Activated T-cell treated with anti-CD3 and anti-CD28 coated beads, Interleukin-2, amount 50 U/mL, for 1 hour (primary cell): ENCODE results near the gene DCAF17.
"Not testable (repeated sequence)": the region's sequence is repeated elsewhere in the genome, so short reads cannot be mapped to it uniquely, and the experiment has no call there.

ENCODE experiments used
- DNase-seq: peaks from one replicate; pipeline ENCODE4 v3.0.0-alpha.2; 2020

The DCAF17 gene

DNA sequence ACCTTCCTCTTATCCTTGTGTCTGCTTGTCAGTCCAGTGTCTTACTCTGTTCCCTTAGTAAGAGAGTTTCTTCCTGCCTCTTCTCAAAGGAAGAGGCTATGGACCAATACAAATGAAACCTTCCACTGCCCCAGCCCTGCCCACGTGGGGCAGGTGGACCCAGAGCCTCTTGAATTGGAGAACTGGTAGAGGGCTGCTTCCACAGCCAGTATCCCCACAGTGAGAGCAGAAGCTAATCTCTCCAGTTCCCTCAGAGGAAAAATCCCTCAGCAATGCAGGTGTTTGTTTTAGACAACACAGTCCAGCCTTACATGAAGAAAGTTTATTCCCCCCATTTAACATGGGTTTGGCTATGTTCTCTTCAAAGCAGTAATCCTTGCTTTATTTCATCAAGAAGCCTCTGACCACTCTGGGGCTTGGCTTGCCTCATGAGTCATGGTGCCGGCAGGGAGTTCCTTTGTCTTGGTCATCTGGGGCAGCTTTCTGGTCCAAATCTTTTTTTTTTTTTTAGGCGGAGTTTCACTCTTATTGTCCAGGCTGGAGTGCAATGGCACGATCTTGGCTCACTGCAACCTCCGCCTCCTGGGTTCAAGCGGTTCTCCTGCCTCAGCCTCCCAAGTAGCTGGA is 81.8 kb downstream of the DCAF17 start:
- no peak for DNase-seq

GRCh38 chr2:171516793-171517192 is 82.8 kb downstream of the DCAF17 start:
- no peak for DNase-seq

GRCh38 chr2:171520471-171520870 is 86.4 kb downstream of the DCAF17 start:
- no peak for DNase-seq

- DNase-seq, result no peak
Observed at GRCh38 chr2:171521361-171522051, 87.5 kb downstream of the DCAF17 start.

- DNase-seq, result no peak
Observed at GRCh38 chr2:171522052-171522787, 88.2 kb downstream of the DCAF17 start, which contains the start of gene CYBRD1. Gene CYBRD1, plus strand, starts transcription at chr2:171522474. Its CDS starts 72 bp downstream, at chr2:171522546.

DNA sequence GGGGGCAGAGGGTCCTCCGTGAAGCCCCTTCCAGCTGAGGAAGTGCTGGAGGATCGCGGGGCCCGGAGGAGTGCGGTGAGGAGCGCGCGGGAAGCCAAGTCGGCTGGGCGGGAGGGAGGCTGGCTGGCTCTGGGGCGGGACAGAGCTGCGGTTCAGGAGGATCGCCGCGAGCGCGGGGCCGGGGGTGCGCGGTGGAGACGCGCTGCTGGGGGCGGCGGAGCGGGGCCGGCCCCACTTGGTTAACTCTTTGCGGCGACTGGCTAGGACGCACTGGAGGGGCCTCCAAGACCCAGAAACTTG is 88.7 kb downstream of the DCAF17 start:
- DNase-seq, result no peak

DNA sequence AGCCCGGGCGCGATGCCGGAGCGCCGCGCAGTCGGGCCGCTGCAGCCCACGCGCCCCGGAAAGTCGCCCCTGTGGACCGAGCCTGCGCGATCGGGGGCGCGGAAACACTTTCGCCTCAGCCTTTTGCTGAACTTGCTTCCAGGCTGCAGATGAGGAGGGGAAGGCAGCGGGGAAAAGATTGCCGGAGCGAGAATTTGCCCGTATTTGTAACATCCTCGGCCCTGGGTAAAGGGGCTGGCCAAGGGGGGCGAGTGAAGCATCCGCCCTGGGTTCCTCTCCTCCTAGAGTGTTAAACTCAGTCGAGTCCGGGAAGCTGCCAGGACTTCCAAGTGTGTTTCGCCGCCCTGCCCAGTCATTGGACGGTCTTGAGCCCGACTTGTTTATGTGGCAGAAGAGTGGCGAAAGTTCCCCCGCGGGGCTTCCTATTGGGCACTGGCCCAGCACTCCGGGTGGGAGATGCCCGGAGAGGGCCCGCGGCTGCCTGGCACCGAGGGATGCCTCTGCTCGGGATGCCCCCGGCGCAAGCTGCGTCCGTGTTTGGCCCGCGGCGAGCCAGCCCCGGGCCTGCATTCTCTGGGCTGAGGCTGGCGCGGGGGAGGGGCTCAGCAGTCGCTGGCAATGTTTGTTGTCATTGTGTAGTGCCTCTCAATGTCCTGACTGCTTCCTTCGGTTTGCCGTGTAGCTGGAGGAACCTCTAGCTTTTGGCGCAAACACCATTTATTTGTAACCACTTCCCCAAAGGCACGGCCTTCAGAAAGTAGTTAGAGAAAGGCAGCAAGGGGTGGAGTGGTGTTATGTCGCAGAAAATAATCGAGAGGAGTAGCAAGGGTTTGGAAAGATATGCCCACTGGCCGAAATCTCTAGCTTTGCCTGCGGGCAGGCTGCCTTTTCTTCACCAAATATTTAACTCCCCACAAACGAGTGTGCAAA is 89.3 kb downstream of the DCAF17 start:
- no peak for DNase-seq

- DNase-seq, result no peak
Observed at GRCh38 chr2:171524018-171524401, 90.0 kb downstream of the DCAF17 start.

DNA sequence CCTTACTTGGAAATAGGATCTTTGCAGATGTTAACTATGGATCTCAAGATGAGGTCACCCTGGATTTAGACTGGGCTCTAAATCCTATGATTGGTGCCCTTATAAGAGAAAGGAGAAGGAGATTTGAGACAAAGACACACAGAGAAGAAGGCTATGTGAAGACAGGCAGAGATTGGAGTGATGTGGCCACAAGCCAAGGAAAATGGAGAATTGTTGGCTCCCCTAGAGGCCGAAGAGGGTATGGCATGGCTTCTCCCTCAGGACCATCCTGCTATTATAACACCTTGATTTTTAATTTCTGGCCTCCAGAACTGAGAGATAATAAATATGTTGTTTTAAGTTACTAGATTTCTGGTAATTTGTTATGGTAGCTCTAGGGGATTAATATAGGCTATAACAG is 95.9 kb downstream of the DCAF17 start:
- DNase-seq, result no peak

DNA sequence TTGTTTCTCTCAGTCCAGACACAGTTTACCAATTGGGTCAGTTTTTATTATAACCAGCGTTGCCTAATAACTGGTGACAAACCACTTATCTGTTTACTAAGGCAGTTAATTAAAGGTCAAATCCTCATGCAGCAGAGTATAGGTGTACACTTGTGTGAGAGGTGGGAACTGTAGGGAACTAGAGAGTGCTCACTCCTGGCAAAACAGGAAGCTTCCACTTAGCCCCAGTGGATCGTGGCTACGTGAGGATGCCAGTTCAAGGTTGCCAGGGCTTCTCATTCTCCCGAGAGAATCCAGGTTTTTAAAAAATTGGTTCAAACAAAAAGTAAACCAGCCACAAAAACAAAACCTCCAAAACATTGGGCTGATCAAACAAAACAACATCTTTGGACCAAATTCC is 96.4 kb downstream of the DCAF17 start:
- no peak for DNase-seq

DNA sequence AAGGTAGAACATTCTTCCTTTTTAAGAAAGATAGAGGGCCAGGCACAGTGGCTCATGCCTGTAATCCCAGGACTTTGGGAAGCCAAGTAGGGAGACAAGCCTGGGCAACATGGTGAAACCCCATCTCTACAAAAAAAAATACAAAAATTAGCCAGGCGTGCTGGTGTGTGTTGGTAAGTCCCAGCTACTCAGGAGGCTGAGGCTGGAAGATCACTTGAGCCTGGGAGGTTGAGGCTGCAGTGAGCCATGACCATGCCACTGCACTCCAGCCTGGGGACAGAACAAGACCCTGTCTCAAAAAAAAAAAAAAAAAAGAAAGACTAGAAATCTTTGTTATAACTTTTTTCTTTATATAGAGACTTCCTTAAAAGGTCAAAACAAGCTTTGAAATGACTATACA is 96.8 kb downstream of the DCAF17 start:
- not testable (repeated sequence) for DNase-seq

DNA sequence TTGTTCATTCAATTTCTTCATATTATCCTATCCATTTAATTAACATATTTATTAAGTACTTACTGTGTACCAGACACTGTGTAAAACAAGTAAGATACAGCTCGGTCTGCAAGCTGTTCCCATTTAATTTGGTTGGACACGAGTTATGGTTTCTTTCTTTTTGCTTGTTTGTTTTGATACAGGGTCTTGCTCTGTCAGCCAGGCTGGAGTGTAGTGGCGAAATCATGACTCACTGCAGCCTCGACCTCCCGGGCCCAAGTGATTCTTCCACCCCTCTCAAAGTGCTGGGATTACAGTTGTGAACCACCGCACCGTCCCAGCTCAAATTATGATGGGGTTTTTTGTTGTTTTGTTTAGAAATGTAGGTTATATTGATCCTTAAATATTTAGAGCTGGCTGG is 97.3 kb downstream of the DCAF17 start:
- DNase-seq, result no peak

GRCh38 chr2:171531836-171532450 is 97.9 kb downstream of the DCAF17 start:
- no peak for DNase-seq

- no peak for DNase-seq
Observed at GRCh38 chr2:171533331-171533730, 99.3 kb downstream of the DCAF17 start.
